HG03175 (cell line): ENCODE results near the gene PPP2R3B.
"Not testable (repeated sequence)": the region's sequence is repeated elsewhere in the genome, so short reads cannot be mapped to it uniquely, and the experiment has no call there.

Experiments used
- ATAC-seq: cut with Tn5 transposase; IDR thresholded peaks from one replicate; pipeline ENCODE4 v1.9.1; 2021; ENCODE audit warnings: mild to moderate bottlenecking, moderate library complexity; ENCODE audit not compliant: unreplicated experiment

The PPP2R3B gene

GRCh38 chrX:307261-308111 is 79.2 kb downstream of the PPP2R3B start:
- ATAC-seq, result no peak

- not testable (repeated sequence) for ATAC-seq
These were observed 80.0 kb downstream of the PPP2R3B start for GRCh38 chrX:306614-307251.

- not testable (repeated sequence) for ATAC-seq
These were observed 80.7 kb downstream of the PPP2R3B start for GRCh38 chrX:305781-306613.

- ATAC-seq, result no peak
These were observed 83.7 kb downstream of the PPP2R3B start for GRCh38 chrX:302975-303374.

- no peak for ATAC-seq
These were observed 86.4 kb downstream of the PPP2R3B start for GRCh38 chrX:300334-300733.

- ATAC-seq, result no peak
These were observed 87.7 kb downstream of the PPP2R3B start for GRCh38 chrX:298993-299392.

- no peak for ATAC-seq
These were observed 91.6 kb downstream of the PPP2R3B start for GRCh38 chrX:295136-295535.

- ATAC-seq, result no peak
These were observed 93.5 kb downstream of the PPP2R3B start for GRCh38 chrX:292900-293897.

- no peak for ATAC-seq
These were observed 95.3 kb downstream of the PPP2R3B start for GRCh38 chrX:291411-291901.

- ATAC-seq, result no peak
These were observed 96.1 kb downstream of the PPP2R3B start for GRCh38 chrX:290476-291166.

GRCh38 chrX:288561-288991 is 98.1 kb downstream of the PPP2R3B start:
- no peak for ATAC-seq

GRCh38 chrX:287670-288069 is 99.0 kb downstream of the PPP2R3B start:
- ATAC-seq, result no peak

- ATAC-seq, result no peak
These were observed 101.5 kb downstream of the PPP2R3B start for GRCh38 chrX:285076-285677.
